K562 (cell line): Measurements from ENCODE around the gene DCAF6. TPM values are rescaled to one million over a fixed set of nuclear protein-coding genes. Genes with fewer than 3 reads are reported as not detected.

Experiments
- ATF3 ChIP-seq, 2 experiments: fragments of 450-650 bp in 1 of 2; sonication (generic) in 1 of 2; formaldehyde crosslinking in 1 of 2; IDR thresholded peaks in 1 of 2; conservative IDR thresholded peaks in 1 of 2; 2 replicates each; pipeline versions ENCODE4 v1.6.1 to v1.8.1; 2016 to 2023; ENCODE audit warnings: mild to moderate bottlenecking in 2 of 2, moderate library complexity in 2 of 2, inconsistent platforms in 1 of 2, missing genetic modification reagents in 1 of 2
- BRD9 ChIP-seq: fragments of 450-650 bp; IDR thresholded peaks from 2 replicates; pipeline ENCODE4 v1.6.1; 2018; ENCODE audit warnings: low read depth; ENCODE audit not compliant: partially characterized antibody
- EHMT2 ChIP-seq: fragments of 450-650 bp; IDR thresholded peaks from 2 replicates; pipeline ENCODE4 v1.6.1; 2018; ENCODE audit warnings: antibody characterized with exemption
- ETV5 ChIP-seq: sonication (generic); formaldehyde crosslinking; IDR thresholded peaks from 2 replicates; pipeline ENCODE4 v1.4.0; 2020; ENCODE audit warnings: low read depth, mild to moderate bottlenecking, missing genetic modification reagents
- FOXP1 ChIP-seq: sonication (generic); formaldehyde crosslinking; IDR thresholded peaks from 2 replicates; pipeline ENCODE4 v1.8.0; 2022; ENCODE audit warnings: mild to moderate bottlenecking, missing genetic modification reagents
- GTF2A2 ChIP-seq: IDR thresholded peaks from 2 replicates; pipeline ENCODE4 v1.6.1; 2016; ENCODE audit warnings: mild to moderate bottlenecking, missing genetic modification characterization, missing compliant biosample characterization
- ILF3 ChIP-seq: fragments of 450-650 bp; IDR thresholded peaks from 2 replicates; pipeline ENCODE4 v1.6.1; 2018; ENCODE audit warnings: antibody characterized with exemption, mild to moderate bottlenecking, moderate library complexity, borderline replicate concordance
- ILK ChIP-seq: fragments of 450-650 bp; IDR thresholded peaks from 2 replicates; pipeline ENCODE4 v1.6.1; 2016; ENCODE audit warnings: missing genetic modification characterization, low read depth, mild to moderate bottlenecking, missing compliant biosample characterization, moderate library complexity, borderline replicate concordance
- JUN ChIP-seq, 2 experiments: sonication (generic) in 1 of 2; formaldehyde crosslinking in 1 of 2; IDR thresholded peaks; 2 replicates each; pipeline versions ENCODE4 v1.6.1 to v1.8.0; 2012 to 2022; ENCODE audit warnings: borderline replicate concordance in 2 of 2, mild to moderate bottlenecking in 2 of 2, improper control_type of control experiment in 1 of 2, low read depth in 1 of 2, low read length in 1 of 2, missing genetic modification reagents in 1 of 2
- POLR3G ChIP-seq: IDR thresholded peaks from 2 replicates; pipeline ENCODE4 v1.6.1; 2011; ENCODE audit not compliant: insufficient read length, insufficient replicate concordance; ENCODE audit errors: extremely low read depth
- RBM15 ChIP-seq: fragments of 200-400 bp; formaldehyde crosslinking; IDR thresholded peaks from 2 replicates; pipeline ENCODE4 v1.6.1; 2018; ENCODE audit warnings: mild to moderate bottlenecking, low read length, moderate library complexity; ENCODE audit not compliant: insufficient read depth
- SP1 ChIP-seq: sonication (generic); formaldehyde crosslinking; IDR thresholded peaks from 2 replicates; pipeline ENCODE4 v1.8.1; 2022; ENCODE audit warnings: mild to moderate bottlenecking, missing genetic modification reagents
- ZBTB5 ChIP-seq: fragments of 450-650 bp; IDR thresholded peaks from 2 replicates; pipeline ENCODE4 v1.6.1; 2017; ENCODE audit warnings: antibody characterized with exemption
- ZC3H11A ChIP-seq: IDR thresholded peaks from 2 replicates; pipeline ENCODE4 v1.6.1; 2012; ENCODE audit warnings: low read depth, low read length, improper control_type of control experiment
- ZEB2 ChIP-seq: fragments of 450-650 bp; IDR thresholded peaks from 2 replicates; pipeline ENCODE4 v1.6.1; 2016
- ZNF121 ChIP-seq: sonication (generic); formaldehyde crosslinking; conservative IDR thresholded peaks from 2 replicates; pipeline ENCODE4 v1.8.0; 2022; ENCODE audit warnings: missing genetic modification reagents
- ZNF280B ChIP-seq: fragments of 250-450 bp; sonication (Bioruptor Pico); IDR thresholded peaks from 2 replicates; pipeline ENCODE4 v1.5.1; 2021; ENCODE audit warnings: mild to moderate bottlenecking
- ZNF324 ChIP-seq: fragments of 250-450 bp; sonication (Bioruptor Pico); IDR thresholded peaks from 2 replicates; pipeline ENCODE4 v1.4.0; 2020; ENCODE audit warnings: mild to moderate bottlenecking
- ZNF696 ChIP-seq: fragments of 250-450 bp; sonication (Bioruptor Pico); conservative IDR thresholded peaks from 2 replicates; pipeline ENCODE4 v1.4.0; 2020; ENCODE audit warnings: mild to moderate bottlenecking, moderate library complexity
- ZNF778 ChIP-seq: fragments of 450-650 bp; formaldehyde crosslinking; IDR thresholded peaks from 2 replicates; pipeline ENCODE4 v1.4.0; 2020; ENCODE audit warnings: mild to moderate bottlenecking, moderate library complexity
- ZNF780A ChIP-seq: fragments of 250-450 bp; sonication (Bioruptor Pico); IDR thresholded peaks from 2 replicates; pipeline ENCODE4 v1.5.0; 2021; ENCODE audit warnings: mild to moderate bottlenecking
- polyA plus RNA-seq, 8 experiments: library from polyadenylated mRNA; depleted of rRNA in 4 of 8; stranded (reverse) in 5 of 8; unstranded in 3 of 8; fragments of >200 nt; fragmentation: Nextera tagmentation in 2 of 8; fragmentation: Illumina TruSeq in 1 of 8; extraction: Ambion mirVana in 2 of 8; extraction: Trizol in 1 of 8; gene quantifications; 2 replicates each; pipeline versions ENCODE4 v1.2.1 to v1.2.3, GENCODE V29; 2011 to 2014; ENCODE audit warnings: inconsistent platforms in 1 of 8, missing spikeins in 1 of 8
- total RNA-seq, 7 experiments: library from RNA; depleted of rRNA in 6 of 7; stranded (reverse); fragments of >200 nt in 6 of 7; fragmentation: Illumina TruSeq in 2 of 7; extraction: Trizol in 2 of 7; gene quantifications; 2 replicates each; pipeline versions ENCODE4 v1.2.1 to v1.2.3, GENCODE V29; 2011 to 2021; ENCODE audit warnings: low replicate concordance in 1 of 7
- TF ChIP-seq, protein P1 (sequence below): sonication (generic); formaldehyde crosslinking; IDR thresholded peaks from 2 replicates; pipeline ENCODE4 v1.8.0; 2022; ENCODE audit warnings: mild to moderate bottlenecking, low read depth, missing genetic modification reagents

Gene DCAF6
- total and polyA plus RNA-seq, 9 of the 15 experiments (the other 6 are each of a cell fraction or from before 2014, with no cell fraction given), result 19.1 to 102 (median 46.3) TPM

DNA sequence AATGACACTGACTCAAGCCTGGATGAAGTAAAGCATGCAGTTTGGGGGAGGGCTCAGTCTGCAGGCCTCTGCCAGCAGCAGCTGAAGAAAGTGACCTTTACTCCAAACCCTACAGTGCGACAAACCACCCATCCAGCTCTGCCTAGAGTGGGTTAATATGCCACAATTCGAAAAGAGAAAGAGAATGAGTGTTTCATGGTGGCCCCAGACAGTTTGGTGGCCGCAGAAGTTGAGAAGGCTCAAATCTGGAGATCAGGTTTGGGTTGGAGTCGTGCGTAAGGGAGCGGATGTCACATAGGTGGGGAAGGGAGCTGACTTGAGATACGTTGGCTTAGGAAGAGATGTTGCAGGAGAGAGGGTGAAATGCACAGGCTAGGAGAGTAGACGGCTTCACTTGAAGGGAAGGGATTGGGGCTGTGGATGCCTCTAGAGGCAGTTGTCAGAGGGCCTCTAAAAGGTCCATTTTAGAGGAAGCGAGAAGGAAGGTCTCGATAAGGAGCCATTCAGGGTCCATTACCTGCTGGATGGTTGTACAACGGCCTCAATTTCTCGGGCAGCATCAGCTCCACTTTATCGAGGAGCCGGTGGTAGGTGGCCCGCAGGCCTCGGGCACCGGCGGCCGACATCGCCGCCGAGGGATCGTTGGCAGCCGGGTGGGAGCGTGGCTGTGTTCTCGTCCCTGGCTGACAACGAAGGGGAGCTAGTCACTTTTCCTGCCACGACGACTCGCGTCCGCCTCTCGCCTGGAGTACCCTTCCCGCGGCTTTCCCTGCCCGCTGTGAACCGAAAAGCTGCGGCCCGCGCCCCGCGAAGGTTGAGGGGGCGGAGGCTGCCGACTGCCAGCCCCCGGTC, 1.0 kb upstream of the DCAF6 start (continued):
- TF ChIP-seq ZBTB5, result no peak
- TF ChIP-seq ATF3 (IDR thresholded peaks at IDR 0.05), result no peak
- 0 out of 2 replicates have a peak, but pooled peaks have one; percentile 58 for TF ChIP-seq ATF3 (CRISPR knock-in tag; conservative IDR thresholded peaks at IDR 0.05)
- no peak for TF ChIP-seq ZC3H11A
- no peak for TF ChIP-seq ZNF778
- no peak for TF ChIP-seq BRD9
- TF ChIP-seq ZNF280B (CRISPR knock-in tag), result no peak
- TF ChIP-seq ILF3, result no peak
- TF ChIP-seq ETV5 (CRISPR knock-in tag), result no peak
- no peak for TF ChIP-seq JUN (IDR thresholded peaks at IDR 0.05; ENCODE audit: borderline replicate concordance, low read depth, low read length)
- peak; percentile 14; the same call in 1 of the 2 replicates for TF ChIP-seq JUN (CRISPR knock-in tag; IDR thresholded peaks at IDR 0.05; ENCODE audit: borderline replicate concordance)
- TF ChIP-seq ZNF696, result no peak
- no peak for TF ChIP-seq SP1
- TF ChIP-seq ZEB2, result peak; percentile 47
- TF ChIP-seq EHMT2, result peak; percentile 66
- no peak for TF ChIP-seq ZNF121 (CRISPR knock-in tag)
- TF ChIP-seq ILK (tag), result no peak
- no peak for TF ChIP-seq RBM15
- no peak for TF ChIP-seq POLR3G
- TF ChIP-seq ZNF324, result no peak
- TF ChIP-seq FOXP1, result no peak
- TF ChIP-seq, protein P1, sequence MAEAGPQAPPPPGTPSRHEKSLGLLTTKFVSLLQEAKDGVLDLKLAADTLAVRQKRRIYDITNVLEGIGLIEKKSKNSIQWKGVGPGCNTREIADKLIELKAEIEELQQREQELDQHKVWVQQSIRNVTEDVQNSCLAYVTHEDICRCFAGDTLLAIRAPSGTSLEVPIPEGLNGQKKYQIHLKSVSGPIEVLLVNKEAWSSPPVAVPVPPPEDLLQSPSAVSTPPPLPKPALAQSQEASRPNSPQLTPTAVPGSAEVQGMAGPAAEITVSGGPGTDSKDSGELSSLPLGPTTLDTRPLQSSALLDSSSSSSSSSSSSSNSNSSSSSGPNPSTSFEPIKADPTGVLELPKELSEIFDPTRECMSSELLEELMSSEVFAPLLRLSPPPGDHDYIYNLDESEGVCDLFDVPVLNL (CRISPR knock-in tag), result 0 out of 2 replicates have a peak, but pooled peaks have one; percentile 10
- TF ChIP-seq ZNF780A (CRISPR knock-in tag), result no peak
- no peak for TF ChIP-seq GTF2A2 (tag)
